PC-3 (cell line): ENCODE results near the gene MFAP3.

Experiments
- CTCF ChIP-seq: fragments of 300-600 bp; sonication (generic); conservative IDR thresholded peaks from 2 replicates; pipeline ENCODE4 v1.5.1; 2017; ENCODE audit warnings: antibody characterized with exemption, low read depth, mild to moderate bottlenecking, low read length
- EZH2 ChIP-seq: fragments of 300-600 bp; sonication (generic); IDR thresholded peaks from one replicate; pipeline ENCODE4 v1.6.1; 2017; ENCODE audit warnings: antibody characterized with exemption, mild to moderate bottlenecking, low read length; ENCODE audit not compliant: unreplicated experiment

- no peak for TF ChIP-seq CTCF
- no peak for TF ChIP-seq EZH2
Observed at GRCh38 chr5:154077696-154078095, 38.9 kb downstream of the MFAP3 start.
